GM21360 (cell line): ENCODE measurements around the gene STRA6.

ENCODE experiments used
- ATAC-seq: cut with Tn5 transposase; IDR thresholded peaks from one replicate; pipeline ENCODE4 v1.9.1; 2021; ENCODE audit warnings: mild to moderate bottlenecking, moderate library complexity; ENCODE audit not compliant: unreplicated experiment

STRA6 gene

DNA sequence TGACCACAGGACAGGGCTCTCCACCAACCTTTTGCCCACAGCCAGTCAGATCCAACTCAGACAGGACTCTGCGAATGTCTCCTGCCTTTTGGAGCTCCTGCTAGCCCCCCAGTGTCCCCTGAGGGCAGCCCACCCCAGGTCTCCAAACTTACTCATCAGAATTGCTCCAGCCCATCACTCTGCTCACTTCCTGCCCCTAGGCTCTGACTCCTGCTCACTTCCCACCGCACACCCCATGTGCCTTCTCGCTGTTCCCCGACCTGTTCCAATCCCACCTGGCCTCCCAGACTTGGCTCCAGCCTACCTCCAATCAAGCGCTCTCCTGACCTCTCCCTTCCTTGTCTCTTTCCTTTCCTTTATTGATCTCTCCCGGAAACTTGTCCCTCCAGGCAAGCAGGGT is 5.9 kb upstream of the STRA6 start:
- no peak for ATAC-seq

DNA sequence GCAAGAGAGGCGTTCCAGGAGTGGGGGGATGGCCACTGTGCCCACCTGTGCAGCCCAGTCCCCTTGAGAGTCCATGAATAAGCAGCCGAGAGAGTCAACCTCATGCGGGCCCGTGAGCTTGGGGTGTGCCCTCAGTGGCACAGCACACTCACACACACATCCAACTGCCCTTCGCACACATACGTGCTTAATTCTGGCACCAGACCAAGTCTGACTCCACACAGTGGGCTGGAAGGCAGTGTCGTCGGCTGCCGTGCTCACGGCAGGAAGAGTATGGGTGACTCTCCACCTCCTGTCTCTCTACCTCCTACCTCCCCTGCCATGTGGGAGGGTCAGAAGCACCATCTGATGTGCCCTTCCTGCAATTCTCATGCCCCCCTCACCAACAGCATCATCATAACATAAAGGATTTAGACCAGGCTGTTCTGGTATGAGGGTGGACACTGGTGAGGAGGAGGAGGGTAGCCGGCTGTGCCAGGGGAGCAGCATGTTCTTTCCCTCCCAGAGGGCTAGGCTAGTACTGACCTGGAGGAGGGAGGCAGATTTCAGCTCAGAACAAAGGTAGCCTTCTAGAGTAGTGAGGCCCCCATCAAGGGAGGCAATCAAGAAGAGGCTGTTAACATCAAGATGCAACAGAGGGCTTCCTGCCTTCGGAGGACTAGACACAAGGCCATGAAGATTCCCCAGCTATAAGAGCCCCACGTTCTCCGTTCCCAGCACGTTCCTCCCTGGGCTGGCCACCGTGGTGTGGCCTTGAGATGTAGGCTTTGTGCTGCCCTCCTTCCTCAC is 5.3 kb upstream of the STRA6 start:
- ATAC-seq = no peak

- no peak for ATAC-seq
Measured at GRCh38 chr15:74206801-74207281, 4.3 kb upstream of the STRA6 start.

GRCh38 chr15:74205582-74205947 is 3.0 kb upstream of the STRA6 start:
- no peak for ATAC-seq

- no peak for ATAC-seq
Measured at GRCh38 chr15:74203914-74204431, 1.4 kb upstream of the STRA6 start.

- no peak for ATAC-seq
Measured at GRCh38 chr15:74201710-74202420, 722 bp downstream of the STRA6 start.

GRCh38 chr15:74200871-74201419 is 1.6 kb downstream of the STRA6 start:
- ATAC-seq = no peak

- ATAC-seq = no peak
Measured at GRCh38 chr15:74200412-74200815, 2.2 kb downstream of the STRA6 start.

GRCh38 chr15:74199297-74199652 is 3.3 kb downstream of the STRA6 start:
- no peak for ATAC-seq

DNA sequence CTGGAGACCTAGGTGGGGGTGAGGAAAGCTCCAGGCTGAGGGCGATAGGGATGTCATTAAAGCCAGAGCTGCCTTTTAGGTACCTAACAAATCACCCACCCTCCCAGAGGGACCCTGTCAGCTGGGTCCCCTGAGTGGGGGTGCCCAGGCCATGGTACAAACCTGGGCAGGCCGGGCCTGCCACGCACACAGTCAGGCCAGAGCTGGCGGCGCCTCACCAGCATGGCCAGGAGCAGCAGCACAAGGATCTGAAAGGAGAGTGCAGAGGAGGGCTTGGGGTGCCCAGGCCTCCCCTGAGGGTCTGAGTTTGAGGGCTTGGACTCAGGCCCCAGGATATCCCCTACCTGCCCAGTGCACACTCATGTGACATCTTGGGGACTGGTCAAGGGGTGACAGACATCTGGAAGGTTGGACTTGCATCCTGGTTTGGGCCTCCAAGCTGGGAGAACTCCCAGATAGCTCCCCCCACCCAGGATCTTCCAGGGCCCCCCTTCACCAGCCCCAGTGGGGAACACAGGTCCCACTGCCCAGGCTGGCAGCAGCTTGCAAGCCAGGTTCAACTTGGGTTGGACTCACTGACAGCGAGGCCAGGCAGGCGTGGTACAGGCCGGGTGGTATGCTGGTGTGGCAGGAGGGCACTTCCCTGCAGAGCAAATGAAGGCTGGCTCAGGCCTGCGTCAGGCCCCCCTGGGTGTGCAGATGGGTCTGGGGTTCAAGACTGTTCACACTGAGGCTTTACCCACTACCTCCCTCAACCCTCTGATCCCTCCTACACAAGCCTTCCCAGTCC is 5.2 kb downstream of the STRA6 start:
- no peak for ATAC-seq

- ATAC-seq = no peak
Measured at GRCh38 chr15:74196175-74196574, 6.4 kb downstream of the STRA6 start.

DNA sequence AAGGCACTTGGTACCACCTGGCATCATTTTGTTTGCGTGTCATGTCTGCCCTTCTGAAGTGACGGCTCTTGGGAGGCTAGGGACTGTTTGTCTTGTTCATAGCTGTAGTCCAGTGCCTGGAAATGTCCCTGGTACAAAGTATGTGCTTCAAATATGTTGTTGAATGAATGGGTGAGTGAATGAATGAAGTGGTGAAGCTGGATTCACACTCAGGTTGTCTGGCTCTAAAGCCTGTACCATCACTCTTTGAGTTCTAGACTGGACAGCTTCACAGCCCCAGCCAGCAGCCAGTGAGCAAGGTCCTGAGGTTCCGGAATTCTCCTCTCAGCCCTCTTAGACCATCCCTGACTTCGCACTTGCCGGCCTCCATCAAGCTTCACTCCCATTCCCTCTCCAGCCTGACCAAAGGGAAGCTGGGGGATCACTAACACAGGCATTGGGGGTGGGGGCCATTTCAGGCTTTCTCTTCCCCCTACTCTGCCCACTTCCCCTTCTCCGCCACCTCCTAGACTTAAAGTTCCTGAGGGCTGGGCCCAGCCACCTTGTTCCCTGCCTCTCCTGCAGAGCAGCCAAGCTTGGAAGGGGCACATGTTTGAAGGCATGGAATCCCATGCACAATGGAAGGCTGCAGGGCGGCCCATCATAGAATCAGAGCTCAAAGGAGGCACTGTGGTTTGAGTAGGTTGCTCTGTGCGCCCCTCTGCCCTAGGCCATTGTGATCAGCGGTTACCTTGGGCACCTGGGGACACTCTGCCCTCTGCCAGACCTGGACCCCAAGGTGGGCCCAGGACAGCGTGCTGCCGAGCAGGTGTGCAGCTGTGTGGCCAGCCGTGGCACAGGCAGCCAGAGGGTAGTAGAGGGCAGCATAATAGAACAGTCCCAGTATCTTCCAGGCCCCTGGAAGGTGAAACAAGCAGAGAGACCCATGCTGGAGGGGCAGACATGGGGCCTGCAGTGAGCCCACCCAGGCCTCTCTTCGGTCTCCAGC is 7.7 kb downstream of the STRA6 start:
- no peak for ATAC-seq

DNA sequence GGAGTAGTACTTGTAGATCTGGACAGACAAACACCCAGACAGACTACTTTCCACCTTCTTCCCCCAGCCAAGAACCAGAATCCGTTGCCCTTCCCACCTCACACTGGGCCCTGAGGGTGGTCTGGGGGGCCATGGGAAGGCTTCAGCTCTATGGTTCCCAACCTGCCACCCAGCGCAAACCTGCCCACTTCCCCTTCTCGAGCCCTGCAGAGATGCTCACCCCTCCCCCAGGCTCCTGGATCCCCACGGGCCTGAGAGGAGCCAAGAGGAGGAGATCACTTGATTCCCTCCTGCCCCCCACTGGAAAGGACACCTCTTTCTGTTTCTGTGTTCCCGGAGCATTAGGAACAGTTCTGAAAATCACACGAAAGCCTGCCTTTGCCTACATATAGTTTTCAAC is 8.7 kb downstream of the STRA6 start:
- no peak for ATAC-seq

DNA sequence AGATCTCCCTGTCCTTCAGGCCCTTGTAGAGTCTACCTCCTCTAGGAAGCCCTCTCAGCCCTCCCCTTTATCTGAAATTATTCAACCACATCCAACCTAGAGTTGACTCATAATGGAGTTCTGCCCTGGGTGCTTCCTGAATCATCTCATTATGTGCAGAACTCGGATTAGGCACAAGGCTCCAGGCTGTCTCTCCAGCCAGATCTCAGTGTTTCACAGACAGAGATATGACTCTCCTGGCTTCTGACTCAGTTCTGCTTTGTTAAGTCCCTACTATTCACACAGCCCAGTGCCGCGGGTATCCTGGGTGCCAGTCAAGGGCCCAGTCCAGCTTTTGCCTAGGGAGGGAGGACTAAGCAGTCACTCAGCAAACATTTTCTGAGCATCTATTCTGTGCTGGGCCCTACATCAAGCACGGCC is 9.3 kb downstream of the STRA6 start:
- ATAC-seq = no peak

GRCh38 chr15:74192751-74193150 is 9.8 kb downstream of the STRA6 start:
- no peak for ATAC-seq

DNA sequence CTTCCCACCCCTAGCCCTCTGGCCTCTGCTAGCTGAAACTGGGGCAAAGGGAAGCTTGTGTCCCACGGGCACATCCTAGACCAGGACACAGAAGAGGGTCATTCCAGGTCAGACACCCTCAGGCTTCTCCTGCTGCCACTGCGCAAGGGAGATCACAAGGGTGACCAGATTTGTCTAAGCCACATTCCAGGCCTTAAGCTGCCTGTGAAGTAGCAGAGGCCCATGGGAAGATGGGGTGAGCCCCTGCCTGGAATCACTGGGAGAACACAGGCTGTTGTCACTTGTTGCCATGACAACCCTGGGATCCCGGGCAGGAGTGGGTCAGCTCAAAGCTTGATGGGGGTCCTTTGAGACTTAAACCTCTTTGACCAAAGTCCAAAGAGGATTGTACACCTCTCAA is 10.8 kb downstream of the STRA6 start:
- ATAC-seq = no peak

DNA sequence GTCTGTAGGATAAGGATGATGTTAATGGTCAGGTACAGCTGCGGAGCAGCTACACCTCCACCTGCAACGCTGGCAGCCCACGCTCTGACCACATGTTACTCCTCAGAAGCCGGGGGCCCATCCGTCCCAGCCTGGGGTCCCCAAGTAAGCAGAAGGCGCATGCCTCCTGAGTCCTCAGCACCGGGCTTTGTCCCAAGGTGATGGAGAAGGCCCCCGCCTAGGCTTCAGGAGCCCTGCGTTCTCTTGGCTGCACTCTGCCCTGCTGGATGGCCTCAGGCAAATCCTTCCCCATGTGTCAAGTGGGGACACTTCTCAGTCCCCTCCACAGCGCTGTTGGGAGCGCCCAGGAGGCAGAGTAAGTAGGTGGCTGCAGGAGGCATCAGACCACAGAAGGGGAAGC is 14.4 kb downstream of the STRA6 start:
- no peak for ATAC-seq

DNA sequence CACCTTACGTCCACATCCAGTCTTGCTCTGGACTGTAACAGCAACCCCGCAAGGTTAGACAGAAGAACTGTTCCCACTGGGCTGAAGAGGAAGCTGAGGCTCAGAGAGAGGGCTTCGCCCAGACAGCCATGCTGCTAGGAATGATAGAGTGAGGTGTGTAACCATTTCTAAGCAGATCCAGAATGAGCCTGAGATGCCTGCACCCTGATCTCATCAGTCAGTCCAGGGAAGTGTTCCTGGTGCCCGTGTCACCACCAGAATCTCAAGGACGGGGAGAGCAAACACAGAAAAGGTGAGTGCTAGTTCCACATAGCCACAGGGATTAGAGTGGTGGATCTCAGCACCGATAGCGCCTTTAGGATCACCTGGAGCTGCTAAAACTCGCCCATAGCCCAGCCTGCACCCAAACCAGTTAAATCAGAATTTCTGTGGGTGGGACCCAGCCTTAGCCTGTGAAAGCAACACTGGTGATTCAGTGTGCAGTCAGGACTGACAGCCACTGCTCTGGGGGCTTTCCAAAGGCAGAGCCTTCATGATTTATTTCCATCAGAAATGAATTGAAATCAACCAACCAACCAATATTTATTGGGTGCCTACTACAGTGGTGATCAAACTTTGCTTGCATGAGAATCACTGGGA is 16.8 kb downstream of the STRA6 start:
- ATAC-seq = no peak

- no peak for ATAC-seq
Measured at GRCh38 chr15:74184582-74185091, 17.9 kb downstream of the STRA6 start.
